Neuronal stem cell (in vitro differentiated cells): ENCODE data around the gene SLC3A2.

ENCODE experiments used
- DNase-seq: peaks from one replicate; pipeline ENCODE4 v3.0.0-alpha.2; 2013; ENCODE audit warnings: low spot score
- H2AFZ ChIP-seq: one replicate; pipeline ENCODE4 v1.6.1; 2013; ENCODE audit warnings: mild to moderate bottlenecking, low read length, inconsistent platforms
- H2AK5ac ChIP-seq: 2 replicates; pipeline ENCODE4 v1.6.1; 2013; ENCODE audit warnings: low read depth, mild to moderate bottlenecking, inconsistent platforms, low read length, moderate library complexity, mixed read lengths
- H2BK120ac ChIP-seq: 2 replicates; pipeline ENCODE4 v1.6.1; 2013; ENCODE audit warnings: low read depth, mild to moderate bottlenecking, inconsistent platforms, low read length, moderate library complexity, mixed read lengths
- H2BK12ac ChIP-seq: one replicate; pipeline ENCODE4 v1.6.1; 2013; ENCODE audit warnings: low read length, inconsistent platforms
- H2BK15ac ChIP-seq: 2 replicates; pipeline ENCODE4 v1.6.1; 2013; ENCODE audit warnings: mild to moderate bottlenecking, low read length, inconsistent platforms, mixed read lengths
- H2BK5ac ChIP-seq: one replicate; pipeline ENCODE4 v1.6.1; 2013; ENCODE audit warnings: inconsistent platforms, mild to moderate bottlenecking, low read length, moderate library complexity
- H3K14ac ChIP-seq: one replicate; pipeline ENCODE4 v1.6.1; 2013; ENCODE audit warnings: low read length, inconsistent platforms
- H3K18ac ChIP-seq: 2 replicates; pipeline ENCODE4 v1.6.1; 2013; ENCODE audit warnings: low read length, inconsistent platforms
- H3K23ac ChIP-seq: 2 replicates; pipeline ENCODE4 v1.6.1; 2013; ENCODE audit warnings: low read depth, mild to moderate bottlenecking, mixed read lengths, low read length, inconsistent platforms; ENCODE audit not compliant: poor library complexity
- H3K27ac ChIP-seq: replicated peaks from 3 replicates; pipeline ENCODE4 v1.5.1; 2013; ENCODE audit warnings: low read length, inconsistent platforms
- H3K27me3 ChIP-seq, 3 experiments: 2 replicates each; pipeline ENCODE4 v1.6.1; 2013; ENCODE audit warnings: low read length in 3 of 3, mild to moderate bottlenecking in 2 of 3, inconsistent platforms in 1 of 3, low read depth in 1 of 3, mixed read lengths in 1 of 3, moderate library complexity in 1 of 3; ENCODE audit not compliant: control insufficient read depth in 3 of 3, insufficient read depth in 3 of 3
- H3K36me3 ChIP-seq, 2 donors: replicated peaks in 1 of 2; 2 replicates each; pipeline ENCODE4 v1.6.1; 2013; ENCODE audit warnings: low read length in 2 of 2; ENCODE audit not compliant: control insufficient read depth in 2 of 2, insufficient read depth in 2 of 2
- H3K4ac ChIP-seq: 2 replicates; pipeline ENCODE4 v1.6.1; 2013; ENCODE audit warnings: inconsistent platforms, mild to moderate bottlenecking, low read length, moderate library complexity
- H3K4me1 ChIP-seq, 2 donors: 1 replicate in 1 of 2; 2 replicates in 1 of 2; pipeline ENCODE4 v1.6.1; 2013; ENCODE audit warnings: low read length in 2 of 2, low read depth in 1 of 2; ENCODE audit not compliant: control insufficient read depth in 2 of 2, insufficient read depth in 1 of 2
- H3K4me2 ChIP-seq: one replicate; pipeline ENCODE4 v1.6.1; 2013; ENCODE audit warnings: mild to moderate bottlenecking, low read length, inconsistent platforms; ENCODE audit not compliant: insufficient read depth, poor library complexity, severe bottlenecking
- H3K4me3 ChIP-seq, 2 donors: 2 replicates each; pipeline ENCODE4 v1.5.1; 2013; ENCODE audit warnings: low read length in 2 of 2, mild to moderate bottlenecking in 2 of 2, inconsistent platforms in 1 of 2, moderate library complexity in 1 of 2
- H3K79me1 ChIP-seq: one replicate; pipeline ENCODE4 v1.6.1; 2013; ENCODE audit warnings: low read depth, mild to moderate bottlenecking, inconsistent platforms, low read length, moderate library complexity
- H3K9ac ChIP-seq: one replicate; pipeline ENCODE4 v1.6.1; 2013; ENCODE audit warnings: mild to moderate bottlenecking, low read depth, low read length, inconsistent platforms; ENCODE audit not compliant: poor library complexity
- H3K9me3 ChIP-seq, 2 donors: replicated peaks in 1 of 2; 2 replicates each; pipeline versions ENCODE3 to v1.6.1; 2013; ENCODE audit warnings: low read length in 2 of 2, mild to moderate bottlenecking in 2 of 2, inconsistent platforms in 1 of 2, low read depth in 1 of 2, mixed read lengths in 1 of 2, moderate library complexity in 1 of 2; ENCODE audit not compliant: control insufficient read depth in 2 of 2, insufficient read depth in 1 of 2
- H4K8ac ChIP-seq: one replicate; pipeline ENCODE4 v1.6.1; 2013; ENCODE audit warnings: low read depth, mild to moderate bottlenecking, inconsistent platforms, low read length, moderate library complexity
- H4K91ac ChIP-seq: one replicate; pipeline ENCODE4 v1.6.1; 2013; ENCODE audit warnings: low read length, low read depth, mild to moderate bottlenecking, inconsistent platforms; ENCODE audit not compliant: poor library complexity
- WGBS, 2 donors: extraction: QIAGEN DNeasy Blood & Tissue Kit; methylation state at CpG; one replicate each; pipeline ENCODE4 v1.1.7; 2013; ENCODE audit warnings: missing lambda C conversion rate in 2 of 2, mixed read lengths in 1 of 2; ENCODE audit not compliant: insufficient read length in 2 of 2, insufficient replicate concordance in 1 of 2; ENCODE audit errors: extremely low coverage in 2 of 2; 5-methylcytosine and 5-hydroxymethylcytosine counted together

Gene SLC3A2

DNA sequence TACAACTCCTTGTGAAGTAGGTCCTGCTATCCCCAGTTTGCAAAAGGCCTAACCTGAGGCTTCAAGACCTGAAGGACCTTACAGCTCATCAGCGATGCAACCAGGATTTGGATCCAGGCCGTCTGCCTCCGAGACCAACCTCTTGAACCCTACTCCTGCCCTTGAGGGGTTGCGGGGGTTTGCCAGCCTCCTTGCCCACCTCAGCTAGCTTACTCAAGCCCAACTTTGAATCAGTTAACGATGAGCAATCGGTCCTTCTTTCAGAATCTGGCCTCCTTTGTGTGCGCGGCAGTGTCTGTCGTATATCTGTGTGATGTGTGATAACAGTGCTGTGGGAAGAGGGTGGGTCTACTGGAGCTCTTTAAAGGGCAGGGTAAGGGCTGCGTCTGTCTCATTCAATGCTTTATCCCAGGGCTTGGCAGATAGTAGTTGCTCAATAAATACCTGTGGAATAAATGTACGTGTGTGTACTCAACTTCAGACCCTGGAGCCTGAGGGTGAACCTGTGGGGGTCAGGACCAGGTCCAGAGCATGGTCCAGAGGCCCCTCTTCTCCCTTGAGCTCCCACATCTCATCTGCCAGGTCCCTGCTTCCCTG is 37.3 kb downstream of the SLC3A2 start:
- no peaks in the 10 kb centered on the region for H3K79me1 ChIP-seq
- H3K27ac ChIP-seq: no peak overlapping the region
- H4K8ac ChIP-seq: no peak overlapping the region
- H3K23ac ChIP-seq: no peak overlapping the region
- no peak overlapping the region for H4K91ac ChIP-seq
- H3K18ac ChIP-seq: no peak overlapping the region
- H2BK5ac ChIP-seq: no peak overlapping the region
- H3K14ac ChIP-seq: no peak overlapping the region
- H3K4me1 ChIP-seq: peaks cover 0 to 4% of the 10 kb centered on the region in 2 donors
- H3K9ac ChIP-seq: no peak overlapping the region
- H3K9me3 ChIP-seq: peaks cover 2 to 3% of the 10 kb centered on the region in 2 donors
- whole genome bisulfite sequencing, 2 donors: no CpG with 5 or more reads among the region's 11 CpGs
- H2AFZ ChIP-seq: no peak overlapping the region
- H3K4me3 ChIP-seq: no peak overlapping the region
- no peak for DNase-seq
- H2BK15ac ChIP-seq: no peak overlapping the region
- no peak overlapping the region for H3K4ac ChIP-seq
- no peaks in the 10 kb centered on the region for H3K36me3 ChIP-seq
- H2BK120ac ChIP-seq: no peak overlapping the region
- peaks cover 0 to 65% (median 7%) of the 10 kb centered on the region in 3 experiments for H3K27me3 ChIP-seq
- no peak overlapping the region for H2AK5ac ChIP-seq
- no peak overlapping the region for H2BK12ac ChIP-seq
- no peak overlapping the region for H3K4me2 ChIP-seq

DNA sequence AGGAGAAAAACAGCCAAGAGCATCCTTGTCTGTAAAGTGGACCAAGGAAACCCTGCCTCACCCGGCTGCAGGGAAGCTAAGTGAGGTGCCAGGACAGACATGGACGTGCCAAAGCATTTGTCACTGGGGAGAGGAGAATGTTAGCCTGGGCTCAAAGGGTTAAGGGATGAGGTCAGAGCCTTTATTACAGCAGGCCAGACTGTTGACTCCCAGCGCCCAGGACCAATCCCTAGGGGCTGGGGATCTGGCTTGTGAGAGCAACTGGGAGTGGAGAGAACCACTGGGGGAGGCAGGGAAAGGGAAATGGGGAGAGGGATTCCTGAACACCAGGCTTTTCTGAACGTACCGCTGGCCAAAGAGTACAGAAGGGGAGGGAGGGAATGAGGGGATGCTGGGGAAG is 37.8 kb downstream of the SLC3A2 start:
- H2BK120ac ChIP-seq: no peak overlapping the region
- no peak overlapping the region for H3K4ac ChIP-seq
- no peak overlapping the region for H3K27ac ChIP-seq
- no peak overlapping the region for H3K4me3 ChIP-seq
- H3K27me3 ChIP-seq: peaks cover 0 to 70% (median 12%) of the 10 kb centered on the region in 3 experiments
- no peaks in the 10 kb centered on the region for H3K79me1 ChIP-seq
- H2AK5ac ChIP-seq: no peak overlapping the region
- H3K18ac ChIP-seq: no peak overlapping the region
- no peak overlapping the region for H3K4me2 ChIP-seq
- no peak overlapping the region for H4K8ac ChIP-seq
- peaks cover 2 to 4% of the 10 kb centered on the region in 2 donors for H3K9me3 ChIP-seq
- no peak overlapping the region for H2BK5ac ChIP-seq
- H2AFZ ChIP-seq: no peak overlapping the region
- no peak overlapping the region for H4K91ac ChIP-seq
- DNase-seq: no peak
- whole genome bisulfite sequencing, 2 donors: no CpG with 5 or more reads among the region's 5 CpGs
- H3K4me1 ChIP-seq: peaks cover 0 to 6% of the 10 kb centered on the region in 2 donors
- no peak overlapping the region for H3K9ac ChIP-seq
- H2BK12ac ChIP-seq: no peak overlapping the region
- H3K36me3 ChIP-seq: no peaks in the 10 kb centered on the region
- no peak overlapping the region for H3K14ac ChIP-seq
- no peak overlapping the region for H3K23ac ChIP-seq
- no peak overlapping the region for H2BK15ac ChIP-seq

DNA sequence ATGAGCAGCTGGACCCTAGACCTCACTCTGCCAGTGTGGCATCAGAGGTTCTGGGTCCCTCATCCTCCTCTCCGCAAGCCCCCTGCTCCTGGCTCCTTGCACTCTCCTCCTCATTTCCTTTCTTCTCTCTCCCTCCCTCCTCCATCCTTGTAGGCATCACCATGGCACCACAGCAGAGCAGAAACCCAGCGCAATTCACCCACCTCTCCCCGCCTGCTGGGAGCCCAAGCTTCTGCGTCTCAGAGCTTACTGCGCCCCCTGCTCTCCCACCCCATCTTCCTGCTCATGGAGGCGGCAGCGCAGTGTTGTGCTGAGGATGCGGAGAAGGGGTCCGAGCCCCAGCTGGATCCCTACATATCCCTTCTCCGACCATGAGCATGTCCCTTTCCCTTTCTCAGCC is 38.8 kb downstream of the SLC3A2 start:
- H3K27me3 ChIP-seq: peaks cover 5 to 79% (median 21%) of the 10 kb centered on the region in 3 experiments
- no CpG with 5 or more reads among the region's 10 CpGs for WGBS, 2 donors
- no peak for DNase-seq

GRCh38 chr11:62919898-62920640 is 39.4 kb downstream of the SLC3A2 start:
- Histone ChIP-seq H3K4ac (no peak overlapping the region), H3K18ac (no peak overlapping the region), H4K91ac (no peak overlapping the region), H3K4me3 (no peak overlapping the region), H2BK15ac (no peak overlapping the region), H2AK5ac (peak overlapping the region; percentile 16), H2BK12ac (no peak overlapping the region), H3K14ac (no peak overlapping the region), H2BK5ac (no peak overlapping the region), H3K27ac (no peak overlapping the region), H3K4me1 (peaks cover 0 to 9% of the 10 kb centered on the region in 2 donors), H3K9me3 (peaks cover 2 to 4% of the 10 kb centered on the region in 2 donors), H3K4me2 (no peak overlapping the region), H2AFZ (no peak overlapping the region), H3K36me3 (no peaks in the 10 kb centered on the region), H2BK120ac (no peak overlapping the region), H3K23ac (no peak overlapping the region), H3K79me1 (no peaks in the 10 kb centered on the region), H4K8ac (no peak overlapping the region), H3K27me3 (peaks cover 5 to 82% (median 26%) of the 10 kb centered on the region in 3 experiments), H3K9ac (no peak overlapping the region)
- no CpG with 5 or more reads among the region's 11 CpGs for WGBS, 2 donors
- DNase-seq: no peak

More for the DNA sequence above, 38.8 kb downstream of the SLC3A2 start:
- no peak overlapping the region for H3K4me3 ChIP-seq
- peak overlapping the region; percentile 20 for H2AK5ac ChIP-seq
- H3K4me1 ChIP-seq: peaks cover 0 to 9% of the 10 kb centered on the region in 2 donors
- H3K18ac ChIP-seq: peak overlapping the region; percentile 45
- no peak overlapping the region for H3K14ac ChIP-seq
- H3K36me3 ChIP-seq: no peaks in the 10 kb centered on the region
- H2BK12ac ChIP-seq: no peak overlapping the region
- H3K9ac ChIP-seq: no peak overlapping the region
- peaks cover 2 to 4% of the 10 kb centered on the region in 2 donors for H3K9me3 ChIP-seq
- H3K79me1 ChIP-seq: no peaks in the 10 kb centered on the region
- H2BK15ac ChIP-seq: peak overlapping the region; percentile 40
- H3K4ac ChIP-seq: no peak overlapping the region
- no peak overlapping the region for H2BK120ac ChIP-seq
- no peak overlapping the region for H3K27ac ChIP-seq
- no peak overlapping the region for H3K4me2 ChIP-seq
- no peak overlapping the region for H4K8ac ChIP-seq
- no peak overlapping the region for H4K91ac ChIP-seq
- no peak overlapping the region for H3K23ac ChIP-seq
- H2BK5ac ChIP-seq: no peak overlapping the region
- no peak overlapping the region for H2AFZ ChIP-seq
